A673 (cell line): Measurements from ENCODE around the gene OR11G2. TPM values are rescaled to one million over a fixed set of nuclear protein-coding genes. Genes with fewer than 3 reads are reported as not detected.

Experiments used
- BruUV-seq: library from RNA; stranded (reverse); fragments of 400-500 nt; replicated peaks from 2 replicates; lab custom pipeline; 2021; lab: Mats Ljungman, UMichigan
- CTCF ChIA-PET: fragments of 300-600 bp; sonication (Branson Sonifier 250); formaldehyde crosslinking; loops from one replicate; lab custom pipeline; 2022; ENCODE audit warnings: antibody characterized with exemption; lab: Charles Lee
- POLR2A ChIA-PET: fragments of 300-600 bp; sonication (Branson Sonifier 250); formaldehyde crosslinking; loops from one replicate; lab custom pipeline; 2022; ENCODE audit warnings: antibody characterized with exemption; ENCODE audit not compliant: low non-redundant PET; lab: Charles Lee
- DNase-seq: peaks from one replicate; pipeline ENCODE4 v3.0.0-alpha.2; 2015; ENCODE audit warnings: low spot score
- H3K27ac ChIP-seq: fragments of 200-600 bp; sonication (generic); 2 replicates; pipeline ENCODE4 v1.5.1; 2016; ENCODE audit warnings: mixed run types, low read depth, mild to moderate bottlenecking, mixed read lengths, antibody characterized with exemption, low read length; ENCODE audit not compliant: poor library complexity, severe bottlenecking
- H3K27me3 ChIP-seq: fragments of 200-600 bp; sonication (generic); replicated peaks from 2 replicates; pipeline ENCODE4 v1.6.1; 2017; ENCODE audit warnings: mixed run types, low read depth, mild to moderate bottlenecking, mixed read lengths, antibody characterized with exemption, low read length; ENCODE audit not compliant: insufficient read depth, poor library complexity
- H3K36me3 ChIP-seq: fragments of 200-600 bp; sonication (generic); 2 replicates; pipeline ENCODE4 v1.6.1; 2016; ENCODE audit warnings: mixed run types, mild to moderate bottlenecking, mixed read lengths, antibody characterized with exemption, low read length; ENCODE audit not compliant: insufficient read depth, poor library complexity, severe bottlenecking
- H3K4me1 ChIP-seq: fragments of 200-600 bp; sonication (generic); 2 replicates; pipeline ENCODE4 v1.6.1; 2017; ENCODE audit warnings: mixed run types, mild to moderate bottlenecking, mixed read lengths, antibody characterized with exemption, low read length; ENCODE audit not compliant: insufficient read depth, poor library complexity, severe bottlenecking
- H3K4me3 ChIP-seq: fragments of 200-600 bp; sonication (generic); 2 replicates; pipeline ENCODE4 v1.5.1; 2016; ENCODE audit warnings: low read depth, mixed run types, mild to moderate bottlenecking, mixed read lengths, low read length; ENCODE audit not compliant: poor library complexity, severe bottlenecking
- H3K9me3 ChIP-seq: fragments of 200-600 bp; sonication (generic); 2 replicates; pipeline ENCODE4 v1.6.1; 2016; ENCODE audit warnings: mixed run types, low read depth, mild to moderate bottlenecking, mixed read lengths, antibody characterized with exemption, low read length; ENCODE audit not compliant: poor library complexity, severe bottlenecking
- EZH2 ChIP-seq: fragments of 200-600 bp; sonication (generic); IDR thresholded peaks from 2 replicates; pipeline ENCODE4 v1.6.1; 2017; ENCODE audit warnings: borderline replicate concordance, low read depth, mild to moderate bottlenecking, mixed read lengths, antibody characterized with exemption, low read length; ENCODE audit not compliant: poor library complexity, severe bottlenecking
- intact Hi-C: fragments of 100-400 bp; cut with micrococcal nuclease; formaldehyde crosslinking; loops from one replicate; pipeline ENCODE4 v1.10.0; 2022; ENCODE audit not compliant: unreplicated experiment
- total RNA-seq: library from RNA; stranded (reverse); gene quantifications from 2 replicates; pipeline ENCODE4 v1.2.3, GENCODE V29; 2021
- TF ChIP-seq, protein P1 (sequence below): fragments of 300-800, 200-600 bp; sonication (generic); conservative IDR thresholded peaks from 2 replicates; pipeline ENCODE4 v1.5.1; 2017; ENCODE audit warnings: low read depth, mild to moderate bottlenecking, antibody characterized with exemption, low read length, moderate library complexity, mixed read lengths

OR11G2 gene
- total RNA-seq, 1 experiment from 2014 or later, result not detected

DNA sequence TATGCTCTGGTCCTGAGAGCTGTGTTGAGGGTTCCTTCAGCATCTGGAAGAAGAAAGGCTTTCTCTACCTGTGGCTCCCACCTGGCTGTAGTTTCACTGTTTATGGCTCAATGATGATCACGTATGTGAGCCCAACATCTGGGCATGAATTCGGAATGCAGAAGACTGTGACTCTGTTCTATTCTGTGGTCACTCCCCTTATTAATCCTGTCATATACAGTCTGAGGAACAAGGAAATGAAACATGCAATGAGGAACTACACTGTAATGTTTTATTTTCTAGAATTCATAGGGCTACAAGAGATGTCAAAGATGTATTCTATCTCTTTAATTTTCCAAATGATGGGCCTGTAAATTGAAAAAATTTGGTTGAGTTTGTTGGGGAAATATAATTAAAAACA lies 10.8 kb upstream of the OR11G2 start:
- intact Hi-C loops, result no loop called here
- H3K4me3 ChIP-seq, result no peak overlapping the region
- no peak overlapping the region for H3K27ac ChIP-seq
- H3K9me3 ChIP-seq, result no peaks in the 10 kb centered on the region
- ChIA-PET POLR2A (no interaction called here), CTCF (no interaction called here)
- no TSS peak for BruUV-seq
- no peaks in the 10 kb centered on the region for H3K27me3 ChIP-seq
- TF ChIP-seq EZH2, result no peak
- TF ChIP-seq, protein P1, sequence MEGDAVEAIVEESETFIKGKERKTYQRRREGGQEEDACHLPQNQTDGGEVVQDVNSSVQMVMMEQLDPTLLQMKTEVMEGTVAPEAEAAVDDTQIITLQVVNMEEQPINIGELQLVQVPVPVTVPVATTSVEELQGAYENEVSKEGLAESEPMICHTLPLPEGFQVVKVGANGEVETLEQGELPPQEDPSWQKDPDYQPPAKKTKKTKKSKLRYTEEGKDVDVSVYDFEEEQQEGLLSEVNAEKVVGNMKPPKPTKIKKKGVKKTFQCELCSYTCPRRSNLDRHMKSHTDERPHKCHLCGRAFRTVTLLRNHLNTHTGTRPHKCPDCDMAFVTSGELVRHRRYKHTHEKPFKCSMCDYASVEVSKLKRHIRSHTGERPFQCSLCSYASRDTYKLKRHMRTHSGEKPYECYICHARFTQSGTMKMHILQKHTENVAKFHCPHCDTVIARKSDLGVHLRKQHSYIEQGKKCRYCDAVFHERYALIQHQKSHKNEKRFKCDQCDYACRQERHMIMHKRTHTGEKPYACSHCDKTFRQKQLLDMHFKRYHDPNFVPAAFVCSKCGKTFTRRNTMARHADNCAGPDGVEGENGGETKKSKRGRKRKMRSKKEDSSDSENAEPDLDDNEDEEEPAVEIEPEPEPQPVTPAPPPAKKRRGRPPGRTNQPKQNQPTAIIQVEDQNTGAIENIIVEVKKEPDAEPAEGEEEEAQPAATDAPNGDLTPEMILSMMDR, result no peak
- H3K36me3 ChIP-seq, result no peaks in the 10 kb centered on the region
- DNase-seq, result no peak
- H3K4me1 ChIP-seq, result no peaks in the 10 kb centered on the region

GRCh38 chr14:20180486-20180885 lies 10.2 kb upstream of the OR11G2 start:
- no TSS peak for BruUV-seq
- no peaks in the 10 kb centered on the region for H3K36me3 ChIP-seq
- H3K4me3 ChIP-seq, result no peak overlapping the region
- POLR2A ChIA-PET, result no interaction called here
- no peak overlapping the region for H3K27ac ChIP-seq
- no peak for DNase-seq
- H3K9me3 ChIP-seq, result no peaks in the 10 kb centered on the region
- no peak for TF ChIP-seq EZH2
- TF ChIP-seq, protein P1, result no peak
- no peaks in the 10 kb centered on the region for H3K27me3 ChIP-seq
- H3K4me1 ChIP-seq, result no peaks in the 10 kb centered on the region
- intact Hi-C loops, result no loop called here
- CTCF ChIA-PET, result no interaction called here

DNA sequence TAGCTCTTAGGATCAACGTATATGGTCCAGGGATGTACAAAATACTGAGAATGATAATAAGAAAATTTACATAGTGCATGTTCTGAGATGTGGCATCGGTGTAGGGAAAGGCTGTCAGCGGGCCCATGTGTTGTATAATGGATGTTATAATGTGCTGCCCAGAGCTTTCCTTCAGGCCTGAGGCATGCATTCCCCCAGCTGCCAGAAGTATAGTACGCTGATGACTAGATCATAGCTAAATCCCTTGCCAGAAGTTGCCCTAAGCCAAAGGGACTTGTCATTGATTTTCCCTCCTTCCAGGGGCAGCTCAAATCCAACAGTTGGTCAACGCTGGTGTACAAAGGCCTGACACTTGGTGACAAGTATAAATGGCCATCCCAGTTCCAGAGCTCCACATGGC lies 6.5 kb upstream of the OR11G2 start:
- no peak for DNase-seq
- no peak for TF ChIP-seq EZH2
- TF ChIP-seq, protein P1, result no peak
- no peaks in the 10 kb centered on the region for H3K36me3 ChIP-seq

More for the DNA sequence above, 6.5 kb upstream of the OR11G2 start:
- ChIA-PET CTCF (no interaction called here), POLR2A (no interaction called here)
- Histone ChIP-seq H3K27me3 (no peaks in the 10 kb centered on the region), H3K4me1 (no peaks in the 10 kb centered on the region), H3K4me3 (no peak overlapping the region), H3K9me3 (no peaks in the 10 kb centered on the region), H3K27ac (no peak overlapping the region)
- BruUV-seq, result no TSS peak
- intact Hi-C loops, result no loop called here
